Nephron (organoid): ENCODE measurements around the gene SYCE1.
"Not testable (repeated sequence)": the region's sequence is repeated elsewhere in the genome, so short reads cannot be mapped to it uniquely, and the experiment has no call there.

Source experiments
- H3K27ac Mint-ChIP-seq, 3 experiments: 2 replicates each; pipeline ENCODE4 v1.8.0; 2020; ENCODE audit warnings: mixed read lengths in 3 of 3, mild to moderate bottlenecking in 2 of 3, moderate library complexity in 1 of 3
- H3K27me3 Mint-ChIP-seq: 2 replicates; pipeline ENCODE4 v1.8.0; 2021; ENCODE audit warnings: low read depth, mild to moderate bottlenecking, moderate library complexity, mixed read lengths
- H3K36me3 Mint-ChIP-seq: 2 replicates; pipeline ENCODE4 v1.8.0; 2020; ENCODE audit warnings: low read depth, mixed read lengths
- H3K4me1 Mint-ChIP-seq: 2 replicates; pipeline ENCODE4 v1.8.0; 2020; ENCODE audit warnings: mixed read lengths
- H3K4me3 Mint-ChIP-seq, 3 experiments: 2 replicates each; pipeline ENCODE4 v1.8.0; 2020; ENCODE audit warnings: mild to moderate bottlenecking in 3 of 3, mixed read lengths in 3 of 3, moderate library complexity in 2 of 3
- H3K9me3 Mint-ChIP-seq: 2 replicates; pipeline ENCODE4 v1.8.0; 2020; ENCODE audit warnings: mixed read lengths
- TF ChIP-seq, protein P1 (sequence below), 3 experiments: fragments of 200-600 bp; sonication (generic); IDR thresholded peaks; one replicate each; pipeline ENCODE4 v1.5.0; 2021; ENCODE audit warnings: antibody characterized with exemption in 3 of 3; ENCODE audit not compliant: unreplicated experiment in 3 of 3

The SYCE1 gene, protein sequence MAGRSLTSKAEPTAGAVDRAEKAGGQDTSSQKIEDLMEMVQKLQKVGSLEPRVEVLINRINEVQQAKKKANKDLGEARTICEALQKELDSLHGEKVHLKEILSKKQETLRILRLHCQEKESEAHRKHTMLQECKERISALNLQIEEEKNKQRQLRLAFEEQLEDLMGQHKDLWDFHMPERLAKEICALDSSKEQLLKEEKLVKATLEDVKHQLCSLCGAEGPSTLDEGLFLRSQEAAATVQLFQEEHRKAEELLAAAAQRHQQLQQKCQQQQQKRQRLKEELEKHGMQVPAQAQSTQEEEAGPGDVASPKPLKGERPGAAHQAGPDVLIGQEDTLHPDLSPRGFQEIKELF

DNA sequence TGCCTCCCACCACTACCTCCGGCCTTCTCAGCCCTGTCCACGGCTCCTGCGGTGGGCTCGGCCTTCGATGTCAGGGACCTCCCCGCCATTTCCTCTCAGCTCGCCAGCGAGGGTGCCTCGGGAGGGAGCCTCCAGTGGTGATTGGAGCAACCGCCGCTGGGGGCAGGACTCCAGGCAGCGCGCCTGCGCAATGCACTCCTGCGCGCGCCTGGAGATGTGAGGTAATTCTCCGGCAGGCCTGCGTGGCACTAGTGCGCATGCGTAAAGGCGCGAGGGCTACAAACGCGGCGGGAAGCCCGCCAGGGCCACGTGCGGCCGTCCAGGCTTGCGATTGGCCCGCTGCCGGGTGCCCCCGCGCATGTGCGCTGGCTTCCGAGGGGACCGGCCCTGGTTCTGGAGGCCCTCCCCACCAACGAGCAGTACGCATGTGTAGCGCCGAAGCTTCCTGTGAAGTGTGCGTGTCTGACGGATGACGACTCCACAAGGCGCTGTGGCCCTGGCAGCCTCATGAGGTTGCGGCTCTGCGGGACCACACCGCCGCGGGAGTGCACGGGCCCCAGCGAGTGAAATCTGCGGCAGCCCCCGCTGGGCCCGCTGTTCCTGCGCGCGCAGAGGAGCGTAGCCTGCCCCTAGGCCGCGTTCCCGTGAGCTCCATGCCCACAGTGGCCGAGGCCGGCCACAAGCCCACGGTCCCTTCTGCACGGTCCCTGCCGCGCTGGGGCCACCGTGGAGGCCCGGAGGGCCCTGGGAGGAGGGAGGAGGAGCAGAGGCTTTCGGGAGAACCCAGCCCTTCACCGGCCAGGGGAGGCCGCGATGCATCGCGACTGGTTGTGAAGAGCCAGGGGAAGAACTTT is at the start of gene SYCE1:
TSS of gene SYCE1 (minus strand) at position 143 of the 854 bp plus-strand sequence. CDS start at position 89, 54 bp downstream.
- Mint-ChIP-seq H3K36me3 (no peaks in the 10 kb centered on the region), H3K27ac (no peak within 1 kb of the TSS), H3K9me3 (peaks cover 21% of the 10 kb centered on the region), H3K27me3 (peaks cover 6% of the 10 kb centered on the region), H3K4me3 (no peak within 1 kb of the TSS), H3K4me1 (no peaks in the 10 kb centered on the region)
- TF ChIP-seq, protein P1, sequence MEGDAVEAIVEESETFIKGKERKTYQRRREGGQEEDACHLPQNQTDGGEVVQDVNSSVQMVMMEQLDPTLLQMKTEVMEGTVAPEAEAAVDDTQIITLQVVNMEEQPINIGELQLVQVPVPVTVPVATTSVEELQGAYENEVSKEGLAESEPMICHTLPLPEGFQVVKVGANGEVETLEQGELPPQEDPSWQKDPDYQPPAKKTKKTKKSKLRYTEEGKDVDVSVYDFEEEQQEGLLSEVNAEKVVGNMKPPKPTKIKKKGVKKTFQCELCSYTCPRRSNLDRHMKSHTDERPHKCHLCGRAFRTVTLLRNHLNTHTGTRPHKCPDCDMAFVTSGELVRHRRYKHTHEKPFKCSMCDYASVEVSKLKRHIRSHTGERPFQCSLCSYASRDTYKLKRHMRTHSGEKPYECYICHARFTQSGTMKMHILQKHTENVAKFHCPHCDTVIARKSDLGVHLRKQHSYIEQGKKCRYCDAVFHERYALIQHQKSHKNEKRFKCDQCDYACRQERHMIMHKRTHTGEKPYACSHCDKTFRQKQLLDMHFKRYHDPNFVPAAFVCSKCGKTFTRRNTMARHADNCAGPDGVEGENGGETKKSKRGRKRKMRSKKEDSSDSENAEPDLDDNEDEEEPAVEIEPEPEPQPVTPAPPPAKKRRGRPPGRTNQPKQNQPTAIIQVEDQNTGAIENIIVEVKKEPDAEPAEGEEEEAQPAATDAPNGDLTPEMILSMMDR (IDR thresholded peaks at IDR 0.05; ENCODE audit: unreplicated experiment in 3 of 3): no peak

DNA sequence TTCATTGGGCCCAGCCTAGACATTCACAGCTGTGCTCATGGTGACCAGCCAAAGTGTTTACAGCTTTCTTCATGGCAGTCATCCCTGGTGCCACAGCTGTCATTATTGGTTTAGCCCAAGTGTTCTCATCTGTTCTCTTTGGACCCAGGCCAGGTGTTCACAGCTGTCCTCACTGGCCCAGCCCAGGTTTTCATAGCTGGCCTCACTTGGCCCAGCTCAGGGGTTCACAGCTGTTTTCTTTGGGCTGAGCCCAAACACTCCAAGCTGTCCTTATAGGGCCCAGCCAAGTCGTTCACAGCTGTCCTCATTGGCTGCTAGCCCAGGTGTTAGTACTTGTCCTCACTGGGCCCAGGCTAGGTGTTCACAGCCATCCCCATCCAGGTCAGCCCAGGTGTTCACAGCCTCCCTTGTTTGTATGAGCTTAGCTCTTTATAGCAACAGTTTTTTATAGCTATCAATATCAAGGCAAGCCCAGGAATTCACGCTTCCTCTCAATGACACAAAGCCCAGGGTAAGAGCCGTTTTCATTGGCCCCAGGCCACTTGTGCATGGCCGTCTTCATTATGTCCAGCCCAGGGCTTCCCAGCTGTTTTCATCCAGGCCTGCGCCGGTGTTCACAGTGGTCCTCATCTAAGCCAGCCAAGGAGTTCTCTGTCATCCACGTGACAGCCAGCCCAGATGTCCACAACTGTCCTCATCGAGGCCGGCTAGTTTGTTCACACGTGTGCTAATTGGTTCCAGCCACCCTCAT is 49.6 kb upstream of the SYCE1 start:
- TF ChIP-seq, protein P1 (IDR thresholded peaks at IDR 0.05; ENCODE audit: unreplicated experiment in 3 of 3): no peak
- peaks cover 46% of the 10 kb centered on the region for H3K9me3 Mint-ChIP-seq
- H3K4me1 Mint-ChIP-seq: no peaks in the 10 kb centered on the region
- H3K27me3 Mint-ChIP-seq: peaks cover 15% of the 10 kb centered on the region
- H3K27ac Mint-ChIP-seq: no peak overlapping the region
- H3K36me3 Mint-ChIP-seq: peaks cover 4% of the 10 kb centered on the region
- H3K4me3 Mint-ChIP-seq: no peak overlapping the region

DNA sequence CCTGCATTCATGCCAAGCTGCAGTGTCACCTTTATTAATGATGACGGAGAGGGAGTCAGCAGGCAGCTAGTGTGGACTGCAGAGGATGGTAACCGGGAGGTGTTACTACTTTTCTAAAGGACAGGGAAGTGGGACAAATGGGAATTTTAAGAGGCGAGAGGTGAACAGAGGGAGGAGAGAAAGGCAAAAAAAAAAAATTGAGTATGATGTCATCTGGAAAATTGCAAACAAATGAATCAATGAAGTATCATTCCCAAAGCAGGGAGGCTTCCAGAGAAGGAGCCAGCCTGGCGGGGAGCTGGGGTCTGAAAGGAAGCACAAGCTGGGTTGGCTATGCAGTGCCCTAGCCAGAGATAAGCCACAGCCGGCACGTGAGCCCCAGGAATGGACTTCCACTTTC is 48.3 kb upstream of the SYCE1 start:
- no peak overlapping the region for H3K4me3 Mint-ChIP-seq
- TF ChIP-seq, protein P1 (IDR thresholded peaks at IDR 0.05; ENCODE audit: unreplicated experiment in 3 of 3): no peak
- peaks cover 15% of the 10 kb centered on the region for H3K27me3 Mint-ChIP-seq
- no peaks in the 10 kb centered on the region for H3K36me3 Mint-ChIP-seq
- H3K27ac Mint-ChIP-seq: no peak overlapping the region
- H3K9me3 Mint-ChIP-seq: peaks cover 45% of the 10 kb centered on the region
- H3K4me1 Mint-ChIP-seq: no peaks in the 10 kb centered on the region

DNA sequence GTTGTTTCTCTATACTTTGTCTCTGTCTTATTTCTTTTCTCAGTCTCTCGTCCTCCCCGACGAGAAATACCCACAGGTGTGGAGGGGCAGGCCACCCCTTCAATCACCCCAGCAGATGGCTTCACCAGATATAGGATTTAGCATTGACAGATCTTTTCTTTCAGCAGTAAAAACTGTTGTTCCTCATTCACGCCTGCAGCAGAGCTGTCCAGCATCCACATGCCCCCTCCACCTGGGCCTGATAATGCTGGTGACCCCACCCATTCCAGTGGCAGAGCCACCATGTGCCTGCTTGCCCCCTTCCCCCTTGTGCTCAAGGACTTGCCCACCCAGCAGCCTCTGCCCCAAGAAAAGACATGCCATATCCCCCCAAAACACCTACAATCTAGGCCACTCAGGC is 45.7 kb upstream of the SYCE1 start:
- no peak overlapping the region for H3K4me3 Mint-ChIP-seq
- TF ChIP-seq, protein P1 (IDR thresholded peaks at IDR 0.05; ENCODE audit: unreplicated experiment in 3 of 3): no peak

DNA sequence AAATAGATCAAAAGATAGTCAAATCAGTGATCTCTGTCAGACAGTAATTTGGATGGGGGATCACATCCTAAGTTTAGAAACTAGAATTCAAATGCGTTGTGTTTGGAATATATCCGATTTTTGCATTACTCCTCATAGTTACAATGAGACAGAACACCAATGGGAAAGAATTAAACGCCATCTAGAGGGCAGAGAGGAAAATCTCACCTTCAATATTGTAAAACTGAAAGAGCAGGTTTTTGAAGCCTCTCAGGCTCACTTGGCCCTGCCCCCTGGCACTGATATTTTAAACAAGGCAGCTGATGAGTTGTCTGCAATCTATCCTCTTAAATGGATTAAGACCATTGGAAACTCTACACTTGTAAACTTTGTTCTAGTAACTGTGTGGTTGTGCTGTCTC is 43.5 kb upstream of the SYCE1 start:
- no peak overlapping the region for H3K27ac Mint-ChIP-seq
- H3K36me3 Mint-ChIP-seq: no peaks in the 10 kb centered on the region
- peaks cover 40% of the 10 kb centered on the region for H3K9me3 Mint-ChIP-seq
- no peaks in the 10 kb centered on the region for H3K4me1 Mint-ChIP-seq
- peaks cover 18% of the 10 kb centered on the region for H3K27me3 Mint-ChIP-seq
- TF ChIP-seq, protein P1 (IDR thresholded peaks at IDR 0.05; ENCODE audit: unreplicated experiment in 3 of 3): peak in 2 of 3 experiments; percentile 9 to 32
- no peak overlapping the region for H3K4me3 Mint-ChIP-seq

More for the DNA sequence above, 45.7 kb upstream of the SYCE1 start:
- Mint-ChIP-seq H3K4me1 (no peaks in the 10 kb centered on the region), H3K27me3 (peaks cover 15% of the 10 kb centered on the region), H3K36me3 (no peaks in the 10 kb centered on the region), H3K27ac (no peak overlapping the region), H3K9me3 (peaks cover 50% of the 10 kb centered on the region)

DNA sequence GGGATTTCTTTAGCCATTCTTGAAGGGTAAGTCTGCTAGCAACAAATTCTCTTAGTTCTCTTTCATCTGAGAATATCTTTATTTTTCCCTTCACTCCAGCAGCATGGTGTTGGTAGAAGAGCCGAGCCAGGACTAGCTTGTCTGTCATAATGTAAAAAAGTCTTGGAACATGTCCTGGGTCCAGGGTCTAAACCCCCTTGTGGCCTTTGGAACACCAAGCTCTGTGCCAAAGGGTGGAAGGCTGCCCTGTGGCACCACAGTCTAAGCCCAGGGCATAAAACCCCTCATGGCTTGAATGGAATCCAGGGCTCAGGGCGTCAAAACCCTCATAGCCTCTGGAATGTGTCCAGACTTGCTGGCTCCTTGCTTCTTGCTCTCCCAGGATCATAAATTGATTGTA is 38.1 kb upstream of the SYCE1 start:
- not testable (repeated sequence) for H3K27me3 Mint-ChIP-seq, H3K36me3 Mint-ChIP-seq, H3K4me3 Mint-ChIP-seq, H3K4me1 Mint-ChIP-seq, H3K27ac Mint-ChIP-seq
- H3K9me3 Mint-ChIP-seq: peaks cover 35% of the 10 kb centered on the region
